IgD-negative memory B cell (primary cell): ENCODE measurements around the gene VWF. TPM values are rescaled to one million over a fixed set of nuclear protein-coding genes. Genes with fewer than 3 reads are reported as not detected.
A peak's percentile ranks its signal among the peaks of the same experiment; 100 is the strongest.

ENCODE experiments used
- H3K27ac Mint-ChIP-seq, 3 donors: one replicate each; pipeline ENCODE4 v1.8.0; 2020 to 2022; ENCODE audit warnings: mild to moderate bottlenecking in 3 of 3, mixed read lengths in 3 of 3, moderate library complexity in 1 of 3
- H3K27me3 Mint-ChIP-seq: one replicate; pipeline ENCODE4 v1.8.0; 2021; ENCODE audit warnings: mixed read lengths
- H3K36me3 Mint-ChIP-seq: one replicate; pipeline ENCODE4 v1.8.0; 2020; ENCODE audit warnings: mild to moderate bottlenecking, mixed read lengths
- H3K4me1 Mint-ChIP-seq, 3 donors: one replicate each; pipeline ENCODE4 v1.8.0; 2020 to 2022; ENCODE audit warnings: mixed read lengths in 3 of 3, mild to moderate bottlenecking in 1 of 3
- H3K4me3 Mint-ChIP-seq, 4 donors: one replicate each; pipeline ENCODE4 v1.8.0; 2020 to 2022; ENCODE audit warnings: mild to moderate bottlenecking in 4 of 4, mixed read lengths in 4 of 4, moderate library complexity in 3 of 4
- H3K9me3 Mint-ChIP-seq, 3 donors: one replicate each; pipeline ENCODE4 v1.8.0; 2020 to 2021; ENCODE audit warnings: mixed read lengths in 3 of 3, mild to moderate bottlenecking in 1 of 3
- polyA plus RNA-seq: library from polyadenylated mRNA; unstranded; fragments of 300-500 nt; fragmentation: Illumina TruSeq; gene quantifications from one replicate; pipeline ENCODE4 v1.2.3, GENCODE V29; 2021

Gene VWF
- polyA plus RNA-seq, 1 donor from 2014 or later: 0.11 TPM

GRCh38 chr12:5972387-5972786 is 152.1 kb downstream of the VWF start:
- Mint-ChIP-seq H3K9me3 (no peaks in the 10 kb centered on the region), H3K27ac (no peak overlapping the region), H3K27me3 (peaks cover 30% of the 10 kb centered on the region)

GRCh38 chr12:5971194-5971850 is 153.1 kb downstream of the VWF start:
- Mint-ChIP-seq H3K4me3 (no peak overlapping the region), H3K27ac (peak overlapping the region in 1 of 3 donors; percentile 8), H3K27me3 (peaks cover 26% of the 10 kb centered on the region), H3K36me3 (no peaks in the 10 kb centered on the region), H3K4me1 (no peaks in the 10 kb centered on the region), H3K9me3 (no peaks in the 10 kb centered on the region)

More at GRCh38 chr12:5972387-5972786, 152.1 kb downstream of the VWF start:
- H3K36me3 Mint-ChIP-seq: no peaks in the 10 kb centered on the region
- H3K4me1 Mint-ChIP-seq: no peaks in the 10 kb centered on the region
- no peak overlapping the region for H3K4me3 Mint-ChIP-seq

GRCh38 chr12:5969974-5970690 is 154.3 kb downstream of the VWF start:
- Mint-ChIP-seq H3K4me3 (no peak overlapping the region), H3K36me3 (peaks cover 1% of the 10 kb centered on the region), H3K27me3 (peaks cover 19% of the 10 kb centered on the region), H3K4me1 (no peaks in the 10 kb centered on the region), H3K9me3 (no peaks in the 10 kb centered on the region), H3K27ac (no peak overlapping the region)

GRCh38 chr12:5969156-5969973 is 155.1 kb downstream of the VWF start:
- Mint-ChIP-seq H3K27ac (no peak overlapping the region), H3K9me3 (no peaks in the 10 kb centered on the region), H3K4me1 (no peaks in the 10 kb centered on the region), H3K27me3 (peaks cover 19% of the 10 kb centered on the region), H3K4me3 (no peak overlapping the region), H3K36me3 (peaks cover 1% of the 10 kb centered on the region)

GRCh38 chr12:5967645-5968415 is 156.6 kb downstream of the VWF start:
- Mint-ChIP-seq H3K36me3 (peaks cover 1% of the 10 kb centered on the region), H3K4me1 (peaks cover 0 to 3% (median 0%) of the 10 kb centered on the region in 3 donors), H3K4me3 (no peak overlapping the region), H3K27me3 (peaks cover 18% of the 10 kb centered on the region), H3K9me3 (no peaks in the 10 kb centered on the region), H3K27ac (no peak overlapping the region)

GRCh38 chr12:5966486-5967095 is 157.9 kb downstream of the VWF start:
- Mint-ChIP-seq H3K27me3 (peaks cover 19% of the 10 kb centered on the region), H3K27ac (peak overlapping the region in 1 of 3 donors; percentile 64), H3K9me3 (no peaks in the 10 kb centered on the region), H3K4me1 (peaks cover 0 to 3% (median 0%) of the 10 kb centered on the region in 3 donors), H3K4me3 (no peak overlapping the region), H3K36me3 (peaks cover 1% of the 10 kb centered on the region)

GRCh38 chr12:5965950-5966383 is 158.5 kb downstream of the VWF start:
- no peak overlapping the region for H3K27ac Mint-ChIP-seq
- H3K27me3 Mint-ChIP-seq: peaks cover 16% of the 10 kb centered on the region
- peaks cover 0 to 3% (median 0%) of the 10 kb centered on the region in 3 donors for H3K4me1 Mint-ChIP-seq
- peaks cover 1% of the 10 kb centered on the region for H3K36me3 Mint-ChIP-seq
- no peak overlapping the region for H3K4me3 Mint-ChIP-seq
- no peaks in the 10 kb centered on the region for H3K9me3 Mint-ChIP-seq

- H3K27me3 Mint-ChIP-seq: peaks cover 12% of the 10 kb centered on the region
- H3K36me3 Mint-ChIP-seq: peaks cover 1% of the 10 kb centered on the region
- H3K4me1 Mint-ChIP-seq: peaks cover 0 to 3% (median 0%) of the 10 kb centered on the region in 3 donors
- H3K9me3 Mint-ChIP-seq: no peaks in the 10 kb centered on the region
- H3K4me3 Mint-ChIP-seq: no peak overlapping the region
- no peak overlapping the region for H3K27ac Mint-ChIP-seq
Observed at GRCh38 chr12:5964913-5965900, 159.3 kb downstream of the VWF start.

- Mint-ChIP-seq H3K9me3 (no peaks in the 10 kb centered on the region), H3K27me3 (peaks cover 11% of the 10 kb centered on the region), H3K4me3 (no peak overlapping the region)
Observed at GRCh38 chr12:5963515-5963914, 161.0 kb downstream of the VWF start.

GRCh38 chr12:5960783-5961182 is 163.7 kb downstream of the VWF start:
- Mint-ChIP-seq H3K4me3 (no peak overlapping the region), H3K9me3 (peaks cover 0 to 3% (median 0%) of the 10 kb centered on the region in 3 donors), H3K27ac (no peak overlapping the region), H3K27me3 (peaks cover 7% of the 10 kb centered on the region), H3K36me3 (no peaks in the 10 kb centered on the region), H3K4me1 (peaks cover 0 to 3% (median 0%) of the 10 kb centered on the region in 3 donors)

More at GRCh38 chr12:5963515-5963914, 161.0 kb downstream of the VWF start:
- Mint-ChIP-seq H3K4me1 (peaks cover 0 to 3% (median 0%) of the 10 kb centered on the region in 3 donors), H3K27ac (no peak overlapping the region), H3K36me3 (peaks cover 1% of the 10 kb centered on the region)

GRCh38 chr12:5956987-5957386 is 167.5 kb downstream of the VWF start:
- H3K27me3 Mint-ChIP-seq: peaks cover 15% of the 10 kb centered on the region
- peaks cover 0 to 7% (median 0%) of the 10 kb centered on the region in 3 donors for H3K9me3 Mint-ChIP-seq
- H3K36me3 Mint-ChIP-seq: no peaks in the 10 kb centered on the region
- H3K4me1 Mint-ChIP-seq: no peaks in the 10 kb centered on the region
- no peak overlapping the region for H3K27ac Mint-ChIP-seq
- H3K4me3 Mint-ChIP-seq: no peak overlapping the region

GRCh38 chr12:5954661-5955060 is 169.8 kb downstream of the VWF start:
- no peak overlapping the region for H3K27ac Mint-ChIP-seq
- peaks cover 15% of the 10 kb centered on the region for H3K27me3 Mint-ChIP-seq
- peaks cover under 1% of the 10 kb centered on the region for H3K36me3 Mint-ChIP-seq
- no peaks in the 10 kb centered on the region for H3K4me1 Mint-ChIP-seq
- peaks cover 0 to 7% (median 0%) of the 10 kb centered on the region in 3 donors for H3K9me3 Mint-ChIP-seq
- no peak overlapping the region for H3K4me3 Mint-ChIP-seq
